ENCODE data around the gene CCDC106.

- TF ChIP-seq CTCF (conservative IDR thresholded peaks at IDR 0.05; ENCODE audit: low read length) (no peak), EZH2phosphoT487 (IDR thresholded peaks at IDR 0.05; ENCODE audit: borderline replicate concordance, low read depth, low read length) (no peak)
Measured at GRCh38 chr19:55611983-55612645, 35.9 kb upstream of the CCDC106 start.

Data from OCI-LY7 (cell line).